Measurements from ENCODE around the gene ICAM4.
"Not testable (repeated sequence)": the region's sequence is repeated elsewhere in the genome, so short reads cannot be mapped to it uniquely, and the experiment has no call there.

Gene ICAM4

DNA sequence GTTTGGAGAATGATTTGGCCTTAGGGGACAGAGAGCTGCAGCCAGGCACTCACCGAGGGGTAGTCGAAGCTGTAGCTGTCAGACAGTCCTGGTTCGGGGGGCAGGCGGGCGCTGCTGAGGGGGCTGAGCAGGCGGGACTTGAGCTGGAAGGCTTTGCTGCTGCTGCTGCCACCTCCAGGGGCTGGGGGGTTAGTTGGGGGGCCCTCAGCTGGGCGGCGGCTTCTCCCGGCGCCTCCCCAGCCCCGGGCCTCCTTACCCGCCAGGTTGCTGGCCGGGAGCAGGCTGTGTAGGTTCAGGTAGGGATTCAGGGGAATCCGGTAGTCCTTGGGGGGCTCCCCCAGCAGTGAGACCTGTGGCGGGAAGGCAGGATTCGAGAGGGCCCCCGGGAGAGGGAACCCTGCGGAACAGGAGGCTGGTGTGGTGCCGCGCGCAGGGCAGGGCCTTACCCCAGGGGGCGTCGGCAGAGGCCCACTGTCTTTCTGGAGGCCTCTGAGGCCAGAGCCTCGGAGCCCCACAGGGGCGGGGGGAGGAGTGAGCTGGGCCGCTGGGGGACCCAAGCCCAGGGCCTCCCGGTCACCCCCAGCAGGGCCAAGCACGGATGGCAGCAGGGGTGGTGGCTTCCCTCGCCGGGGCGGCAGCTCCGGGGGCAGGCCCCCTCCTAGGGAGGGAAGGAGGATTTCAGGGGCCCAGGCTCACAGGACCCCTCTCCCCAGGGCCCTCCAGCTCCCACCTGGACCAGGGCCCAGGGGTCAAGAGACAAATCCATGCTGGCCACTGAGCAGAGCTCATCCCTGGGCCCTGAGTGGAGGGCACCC, 34.1 kb downstream of the ICAM4 start:
- DNase-seq: no peak

DNA sequence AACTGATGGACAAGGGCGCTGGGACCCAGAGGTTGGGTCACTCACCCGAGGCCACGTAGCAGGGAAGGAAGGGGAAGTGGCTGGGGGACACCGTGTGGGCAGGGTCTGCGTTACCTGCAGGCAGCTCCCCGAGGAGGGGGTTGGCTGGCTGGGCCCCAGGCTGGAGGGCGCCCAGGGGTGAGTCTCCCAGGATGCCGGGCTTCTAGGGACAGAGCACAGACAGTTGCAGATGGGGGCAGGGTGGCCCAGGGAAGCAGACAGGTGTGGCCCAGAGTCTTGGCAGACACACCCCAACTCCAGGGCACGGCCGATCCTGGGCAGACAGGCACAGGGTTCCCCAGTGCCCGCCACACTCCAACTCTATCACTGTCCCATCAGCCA, 34.7 kb downstream of the ICAM4 start:
- DNase-seq: no peak

DNA sequence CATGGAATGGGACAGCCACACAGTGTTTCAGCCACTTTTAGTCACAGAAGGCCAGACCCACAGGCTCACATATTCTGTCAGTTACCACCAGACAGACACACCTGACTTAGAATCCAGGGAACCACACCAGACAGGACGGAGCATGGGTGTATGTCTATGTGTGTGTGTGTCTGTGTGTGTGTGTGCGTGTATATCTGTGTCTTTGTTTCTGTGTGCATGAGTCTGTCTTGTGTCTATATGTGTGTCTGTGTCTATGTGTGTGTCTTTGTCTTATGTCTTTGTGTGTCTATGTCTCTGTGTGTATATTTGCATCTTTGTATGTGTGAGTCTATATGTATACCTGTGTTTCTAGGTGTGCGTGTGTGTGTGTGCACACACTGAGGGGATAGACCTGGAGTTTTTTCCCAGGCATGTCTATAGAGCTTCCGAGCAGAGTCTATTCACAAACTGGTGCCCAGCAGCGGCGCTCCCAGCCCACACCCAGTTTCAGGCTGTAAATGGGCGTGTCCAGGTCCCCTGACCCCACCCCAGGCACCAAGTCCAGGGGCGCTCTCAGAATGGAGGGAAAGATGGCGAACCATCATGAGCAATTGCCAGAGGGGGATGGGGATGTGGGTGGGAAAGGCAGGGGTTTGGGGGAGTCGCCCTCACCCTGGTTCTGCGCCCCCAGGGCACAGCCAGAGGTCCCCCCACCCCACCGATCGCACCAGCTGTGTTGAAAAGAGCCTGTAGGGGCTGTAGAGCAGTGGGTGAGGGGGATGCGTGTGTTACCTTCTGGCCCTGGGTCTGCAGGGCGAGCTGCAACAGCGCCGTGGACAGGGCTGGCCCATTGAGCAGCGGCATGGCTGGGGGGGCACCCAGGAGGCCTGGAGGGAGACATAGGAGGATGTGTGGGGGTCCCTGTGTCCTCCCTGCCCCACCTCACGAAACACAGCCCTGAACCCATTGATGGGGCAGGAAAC, 35.4 kb downstream of the ICAM4 start:
- no peak for DNase-seq

DNA sequence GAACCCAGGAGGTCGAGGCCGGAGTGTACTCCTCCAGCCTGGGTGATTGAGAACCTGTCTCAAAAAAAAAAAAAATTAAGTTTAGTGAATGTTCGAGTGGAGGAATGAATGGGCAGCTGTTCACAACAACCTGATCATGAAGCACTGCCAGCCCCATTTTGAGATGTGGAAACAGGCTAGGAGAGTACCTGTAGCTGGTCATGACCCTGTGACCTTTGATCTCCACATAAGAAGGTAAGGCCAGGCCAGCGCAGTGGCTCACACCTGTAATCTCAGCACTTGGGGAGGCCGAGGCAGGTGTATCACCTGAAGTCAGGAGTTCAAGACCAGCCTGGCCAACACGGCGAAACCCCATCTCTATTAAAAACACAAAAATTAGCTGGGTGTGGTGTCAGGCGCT, 39.0 kb downstream of the ICAM4 start:
- no peak for DNase-seq

DNA sequence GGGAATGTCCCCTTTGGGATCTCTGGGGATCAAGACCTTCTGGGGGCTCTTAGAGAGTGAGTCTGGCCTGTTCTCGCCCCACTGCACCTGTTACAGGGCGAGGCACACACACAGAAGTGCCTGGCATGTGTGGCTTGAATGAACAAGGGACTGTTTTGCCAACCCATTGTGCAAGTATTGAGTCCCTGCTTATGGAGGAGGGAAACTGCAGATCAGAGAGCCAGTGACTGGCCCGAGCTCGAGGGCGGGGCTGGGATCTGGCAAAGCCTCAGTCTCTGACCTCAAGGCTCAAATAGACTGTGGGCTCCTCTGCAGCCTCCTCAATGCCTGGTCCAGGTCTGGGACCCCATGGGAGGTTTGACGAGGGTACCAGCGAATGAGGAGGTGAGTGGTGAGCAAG, 41.0 kb downstream of the ICAM4 start:
- DNase-seq: no peak

DNA sequence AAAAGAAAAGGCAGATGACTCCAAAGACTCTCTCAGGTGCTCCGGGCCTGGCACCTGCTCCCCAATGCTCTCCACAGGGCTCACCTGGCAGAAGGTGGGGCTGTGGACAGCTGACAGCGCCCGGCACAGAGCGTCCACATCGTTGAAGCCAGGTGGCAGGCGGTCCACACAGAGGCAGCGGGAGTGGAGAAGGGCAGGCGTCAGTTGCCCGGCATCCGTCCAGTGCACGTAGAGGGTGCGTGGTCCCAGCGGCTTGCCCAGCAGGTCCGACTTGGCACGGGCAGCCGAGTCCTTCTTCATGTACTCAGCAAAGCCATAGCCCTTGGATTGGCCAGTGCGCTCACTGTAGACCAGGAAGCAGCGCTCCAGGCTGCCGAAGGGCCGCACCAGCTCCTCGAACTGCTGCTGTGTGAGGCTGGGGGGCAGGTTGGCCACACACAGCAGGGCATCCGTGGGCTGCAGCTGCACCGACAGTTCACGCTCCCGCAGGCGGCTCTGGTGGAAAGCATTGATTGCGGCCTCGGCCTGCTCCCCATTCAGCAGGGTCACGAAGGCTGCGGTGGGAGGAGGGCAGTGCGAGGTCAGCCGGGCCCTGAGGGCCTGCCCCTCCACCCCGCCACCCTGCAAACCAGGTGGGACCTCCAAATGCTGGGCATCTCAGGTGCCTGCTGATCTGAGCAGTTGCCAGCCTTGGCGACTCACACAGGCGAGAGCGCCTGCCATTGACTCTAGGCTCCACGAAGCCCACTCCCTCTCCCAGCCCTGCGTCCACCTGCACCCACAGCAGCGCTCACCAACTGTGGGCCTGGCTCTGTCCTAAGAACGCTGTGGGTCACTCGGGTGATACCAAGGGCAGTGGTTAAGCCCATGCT, 42.0 kb downstream of the ICAM4 start:
- no peak for DNase-seq

DNA sequence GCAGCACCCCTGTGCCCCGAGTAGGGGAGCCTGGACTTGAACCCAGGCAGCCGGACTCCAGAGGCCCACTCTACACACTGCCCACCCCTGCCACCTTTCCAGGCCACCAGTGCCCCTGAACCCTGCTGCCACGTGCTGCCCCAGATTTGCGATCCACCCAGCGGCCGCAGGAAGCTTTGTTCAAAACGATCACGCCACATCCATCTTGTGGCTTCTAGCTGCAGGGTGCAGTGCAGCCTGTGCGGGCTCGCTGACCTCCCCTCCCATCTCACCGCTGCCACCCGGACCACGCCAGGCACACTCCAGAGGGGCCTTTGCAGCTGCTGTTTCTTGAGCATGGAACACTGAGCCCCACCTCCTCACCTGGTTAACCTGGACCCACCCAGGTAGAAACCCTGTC, 42.8 kb downstream of the ICAM4 start:
- DNase-seq: no peak

DNA sequence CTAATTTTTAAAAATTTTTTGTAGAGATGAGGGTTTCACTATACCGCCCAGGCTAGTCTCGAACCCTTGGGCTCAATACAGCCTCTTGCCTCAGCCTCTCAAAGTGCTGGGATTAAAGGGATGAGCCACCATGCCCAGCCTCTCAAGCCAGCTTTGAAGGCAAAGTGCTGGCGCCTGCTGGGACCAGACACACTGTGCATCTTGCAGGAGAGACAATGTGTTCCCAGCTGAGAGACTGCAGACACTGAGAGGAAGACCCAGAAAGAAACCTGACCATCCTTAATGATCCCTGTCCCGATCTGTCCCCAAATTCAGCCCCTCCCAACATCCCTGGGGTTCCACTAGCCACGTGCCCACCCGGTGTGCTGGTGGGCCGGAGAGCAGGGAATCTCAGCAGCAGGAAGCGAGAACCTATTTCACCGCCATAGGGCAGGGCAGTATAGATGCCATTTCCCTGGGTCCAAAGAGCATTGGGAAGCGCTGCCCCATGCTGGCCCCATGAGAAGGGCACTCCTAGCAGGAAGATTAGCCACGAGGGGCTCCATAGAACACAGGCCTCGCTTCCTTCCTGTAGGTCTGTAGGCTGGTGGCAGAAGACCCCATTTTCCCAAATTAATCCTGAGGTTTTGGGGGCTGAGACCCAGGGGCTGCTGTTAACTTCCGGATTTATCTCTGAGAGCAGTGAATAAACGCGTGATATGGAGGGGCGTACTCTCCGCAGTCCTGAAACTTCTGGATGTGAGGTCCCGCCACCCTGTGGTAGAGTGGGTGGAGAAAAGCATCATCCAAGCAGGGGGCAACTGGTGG, 45.6 kb downstream of the ICAM4 start:
- DNase-seq: no peak

DNA sequence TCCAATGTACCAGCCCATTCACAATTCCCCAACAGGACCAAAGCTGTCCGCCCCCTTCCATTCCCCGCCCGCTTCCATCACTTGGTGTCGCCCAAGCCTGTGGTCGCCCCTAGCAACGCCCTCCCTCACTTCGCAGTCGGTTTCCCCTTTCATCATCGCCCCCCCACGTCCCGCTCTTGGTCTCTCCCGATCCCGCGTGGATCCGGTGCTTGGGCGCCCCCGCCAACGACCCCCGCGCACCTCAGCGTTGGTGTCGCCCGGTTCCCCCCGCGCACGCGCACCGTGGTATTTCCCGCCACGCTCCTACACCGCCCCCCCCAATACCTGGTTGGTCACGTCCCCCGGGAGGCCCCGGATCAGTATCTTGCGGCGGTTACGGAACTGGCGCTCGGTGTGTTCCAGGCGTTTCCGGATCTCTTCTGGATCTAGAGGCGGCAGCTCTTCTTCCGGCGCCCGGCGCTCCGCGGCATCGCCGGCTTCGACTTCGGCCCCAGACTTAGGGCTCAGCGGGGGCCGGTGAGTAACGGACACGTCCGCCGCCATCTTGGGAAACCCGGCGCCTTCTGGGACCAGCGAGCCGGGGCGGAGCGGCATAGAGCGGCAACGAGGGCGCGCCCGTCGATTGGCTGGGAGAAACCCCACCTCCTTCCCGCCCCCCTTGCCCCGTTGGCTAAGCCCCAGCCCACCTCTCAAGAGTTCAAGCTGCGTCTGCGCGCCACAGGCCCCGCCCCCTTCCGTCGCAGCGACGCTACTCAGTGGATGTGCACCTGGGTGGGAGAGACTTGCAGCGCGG, 46.4 kb downstream of the ICAM4 start, which contains the start of gene RAVER1:
TSS of gene RAVER1 (minus strand) at position 565 of the 793 bp plus-strand sequence. CDS start at position 543, 22 bp downstream.
- peak; percentile 99 for DNase-seq

DNA sequence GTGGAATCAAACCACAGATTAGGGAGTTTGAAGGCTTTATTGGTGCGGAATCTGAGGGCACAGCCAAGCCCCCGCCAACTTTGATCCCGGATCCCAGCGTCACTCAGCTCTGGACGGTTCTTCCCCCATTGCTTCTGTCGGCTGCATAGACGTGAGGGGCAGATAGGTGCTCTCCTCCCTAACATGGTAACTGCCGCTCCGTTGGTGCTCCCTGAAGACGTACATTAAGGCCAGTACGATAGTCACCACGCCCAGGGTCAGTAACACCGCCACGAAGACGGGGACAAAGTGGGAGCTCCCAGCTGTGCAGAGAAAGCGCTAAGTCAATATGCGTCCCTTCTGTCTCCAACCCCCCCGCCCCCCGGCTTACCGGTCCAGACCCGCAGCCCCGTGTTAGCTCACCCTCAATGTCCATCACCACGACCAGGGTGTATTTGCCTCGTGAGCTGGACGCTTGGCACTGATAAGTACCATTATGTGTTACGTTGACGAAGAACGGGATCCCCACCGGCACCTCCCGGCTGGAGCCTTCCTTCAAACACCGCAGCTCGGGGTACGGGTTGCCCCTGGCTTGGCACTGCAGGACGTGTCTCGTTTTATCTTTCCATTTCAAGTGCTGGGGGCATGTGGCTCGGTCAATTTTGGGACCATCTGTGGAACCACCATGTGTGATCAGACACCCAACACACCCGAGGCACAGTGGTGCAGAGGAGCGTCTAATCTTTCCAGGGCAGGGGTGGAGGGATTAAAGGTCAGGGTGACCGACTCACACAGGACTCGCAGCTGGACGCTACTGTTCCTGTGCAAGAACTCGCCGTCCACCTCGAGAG, 47.2 kb downstream of the ICAM4 start:
- no peak for DNase-seq

DNA sequence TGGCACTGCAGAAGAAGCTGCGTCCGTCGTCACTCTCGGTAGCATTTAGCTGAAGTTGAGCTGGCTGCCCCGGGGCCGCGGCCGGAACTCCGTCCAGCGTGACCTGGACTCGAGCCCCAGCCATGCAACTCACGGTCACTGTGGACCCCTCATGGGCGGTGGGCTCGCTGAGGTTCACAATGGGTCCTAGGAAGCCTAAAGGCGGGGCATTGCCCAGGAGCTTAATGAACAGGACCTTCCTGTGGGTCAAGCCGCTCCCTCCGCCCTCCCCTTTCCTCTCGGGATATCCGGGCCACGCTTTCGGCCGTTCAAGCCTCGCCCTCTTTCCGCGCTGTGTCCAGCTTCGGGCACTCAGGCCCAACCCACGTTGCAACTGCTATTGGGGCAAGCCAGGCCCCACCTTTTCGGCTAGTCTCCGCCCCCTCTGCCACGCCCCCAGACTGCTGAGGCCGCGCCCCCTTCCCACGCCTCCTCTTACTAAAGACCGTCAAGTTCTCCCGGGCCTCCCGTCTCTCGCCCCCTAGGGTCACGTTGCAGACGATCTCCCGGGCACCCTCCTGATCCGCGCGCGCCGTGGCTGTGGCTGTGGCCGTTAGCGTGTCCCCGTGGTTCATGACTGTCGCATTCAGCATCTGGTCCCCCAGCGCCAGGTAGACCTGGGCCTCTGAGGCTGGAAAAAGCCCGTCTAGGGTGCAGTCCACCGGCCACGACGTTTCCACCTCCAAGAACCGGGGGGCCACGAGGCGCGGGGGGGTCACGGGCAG, 48.0 kb downstream of the ICAM4 start:
- peak; percentile 94 for DNase-seq

DNA sequence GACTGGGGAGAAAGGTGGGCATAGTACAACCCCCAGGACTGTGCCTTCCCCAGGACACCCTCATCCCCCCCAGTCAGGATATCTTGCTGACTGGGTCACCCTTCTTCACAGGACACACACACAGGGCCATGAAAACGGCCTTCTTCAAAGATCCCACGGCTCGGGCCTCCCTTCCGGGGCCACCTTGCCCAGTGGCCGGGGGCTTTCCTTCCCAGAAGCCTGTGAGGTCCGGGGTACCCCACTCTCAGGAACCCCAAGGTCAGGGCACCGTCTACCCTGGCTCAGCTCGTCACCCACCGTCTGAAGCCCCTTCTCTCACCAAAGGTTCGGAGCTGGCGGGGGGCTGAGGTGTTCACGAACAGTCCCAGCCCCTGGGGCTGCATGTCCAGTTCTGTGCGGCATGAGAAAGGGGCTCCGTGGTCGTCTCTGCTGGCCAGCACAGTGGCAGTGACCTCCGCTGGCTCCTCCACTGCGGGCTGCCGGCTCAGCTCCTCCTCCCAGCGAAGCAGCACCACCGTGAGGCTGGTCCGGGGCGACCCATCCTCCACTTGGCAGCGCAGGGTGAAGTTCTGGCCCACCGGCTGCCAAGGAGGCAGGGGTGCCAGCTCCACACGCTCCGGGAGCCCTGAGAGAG, 48.7 kb downstream of the ICAM4 start:
- DNase-seq: no peak

DNA sequence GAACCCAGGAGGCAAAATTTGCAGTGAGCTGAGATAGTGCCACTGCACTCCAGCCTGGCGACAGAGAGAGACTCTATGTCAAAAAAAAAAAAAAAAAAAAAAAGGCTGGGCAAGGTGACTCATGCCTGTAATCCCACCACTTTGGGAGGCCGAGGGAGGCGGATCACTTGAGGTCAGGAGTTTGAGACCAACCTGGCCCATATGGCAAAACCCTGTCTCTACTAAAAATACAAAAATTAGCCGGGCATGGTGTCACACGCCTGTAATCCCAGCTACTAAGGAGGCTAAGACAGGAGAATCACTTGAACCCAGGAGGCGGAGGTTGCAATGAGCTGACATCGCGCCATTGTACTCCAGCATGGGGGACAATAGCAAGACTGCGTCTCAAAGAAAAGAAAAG, 50.0 kb downstream of the ICAM4 start:
- DNase-seq: not testable (repeated sequence)

Measured in eye (tissue), 1 donor.